Lung (tissue), 12 donors: ENCODE data around the gene MS4A6A. TPM values are rescaled to one million over a fixed set of nuclear protein-coding genes. Genes with fewer than 3 reads are reported as not detected.

Source experiments
- ATAC-seq: fragments of 200-7000 bp; cut with Tn5 transposase; one replicate; pipeline ENCODE4 v1.9.1; 2020; ENCODE audit warnings: moderate number of reproducible peaks; ENCODE audit not compliant: insufficient read depth, low FRiP score
- DNase-seq, 3 donors: peaks; one replicate each; pipeline ENCODE4 v3.0.0-alpha.2; 2013 to 2017
- H3K27ac ChIP-seq, 2 donors: one replicate each; pipeline ENCODE4 v1.5.1; 2013; ENCODE audit warnings: mild to moderate bottlenecking in 2 of 2, moderate library complexity in 2 of 2, control low read depth in 1 of 2, inconsistent platforms in 1 of 2, low read depth in 1 of 2, low read length in 1 of 2
- H3K27me3 ChIP-seq, 3 donors: one replicate each; pipeline ENCODE4 v1.5.1; 2013; ENCODE audit warnings: low read length in 2 of 3; ENCODE audit not compliant: control insufficient read depth in 3 of 3, insufficient read depth in 3 of 3
- H3K36me3 ChIP-seq, 4 donors: one replicate each; pipeline ENCODE4 v1.5.1; 2013; ENCODE audit warnings: low read length in 4 of 4, mild to moderate bottlenecking in 1 of 4, moderate library complexity in 1 of 4; ENCODE audit not compliant: control insufficient read depth in 4 of 4, insufficient read depth in 4 of 4
- H3K4me1 ChIP-seq, 5 donors: one replicate each; pipeline ENCODE4 v1.5.1; 2013; ENCODE audit warnings: low read length in 5 of 5, mild to moderate bottlenecking in 2 of 5, moderate library complexity in 1 of 5; ENCODE audit not compliant: control insufficient read depth in 5 of 5, insufficient read depth in 5 of 5
- H3K4me3 ChIP-seq: one replicate; pipeline ENCODE4 v1.5.1; 2013; ENCODE audit warnings: mild to moderate bottlenecking, control low read depth, moderate library complexity
- H3K9ac ChIP-seq, 2 donors: one replicate each; pipeline ENCODE4 v1.5.1; 2013; ENCODE audit warnings: low read length in 2 of 2, control low read depth in 1 of 2; ENCODE audit not compliant: insufficient read depth in 1 of 2
- H3K9me3 ChIP-seq, 4 donors: one replicate each; pipeline ENCODE4 v1.5.1; 2013; ENCODE audit warnings: low read length in 3 of 4, mild to moderate bottlenecking in 1 of 4, moderate library complexity in 1 of 4; ENCODE audit not compliant: control insufficient read depth in 4 of 4, insufficient read depth in 3 of 4
- CTCF ChIP-seq: IDR thresholded peaks from 2 replicates; pipeline ENCODE4 v1.5.1; 2012; ENCODE audit warnings: mild to moderate bottlenecking; ENCODE audit errors: control extremely low read depth, extremely low read depth
- WGBS, 2 donors: extraction: QIAGEN DNeasy Blood & Tissue Kit; methylation state at CpG; one replicate each; pipeline ENCODE4 v1.1.7; 2013; 5-methylcytosine and 5-hydroxymethylcytosine counted together
- polyA plus RNA-seq, 2 donors: library from polyadenylated mRNA; stranded (reverse); fragments of 200-250 nt; gene quantifications; one replicate each; pipeline ENCODE4 v1.2.1, GENCODE V29; 2013
- total RNA-seq, 2 donors: library from RNA; depleted of rRNA in 1 of 2; stranded (reverse); fragments of >200 nt in 1 of 2; gene quantifications; one replicate each; pipeline ENCODE4 v1.2.1, GENCODE V29; 2014 to 2021
- donor health status: control.
- donor health status: control.
- donor health status: Bipolar disorder and iron deficiency.
- donor health status: healthy.
- donor health status: DM: yes; HTN: yes; CAD: no.

Gene MS4A6A
- total and polyA plus RNA-seq, 4 donors, result 36.2 to 163 (median 92.7) TPM

- Histone ChIP-seq H3K9ac (no peak overlapping the region), H3K27ac (no peak overlapping the region), H3K27me3 (no peaks in the 10 kb centered on the region), H3K4me1 (peaks cover 0 to 2% (median 0%) of the 10 kb centered on the region in 5 donors), H3K9me3 (peaks cover 0 to 2% (median 0%) of the 10 kb centered on the region in 4 donors), H3K36me3 (no peaks in the 10 kb centered on the region), H3K4me3 (no peak overlapping the region)
- TF ChIP-seq CTCF, result no peak
- DNase-seq (no peak), ATAC-seq (no peak)
Measured at GRCh38 chr11:60172011-60172410, 10.9 kb downstream of the MS4A6A start.

GRCh38 chr11:60170566-60170965 is 12.3 kb downstream of the MS4A6A start:
- Histone ChIP-seq H3K27ac (no peak overlapping the region), H3K36me3 (no peaks in the 10 kb centered on the region), H3K27me3 (no peaks in the 10 kb centered on the region), H3K4me1 (no peaks in the 10 kb centered on the region), H3K4me3 (no peak overlapping the region), H3K9ac (no peak overlapping the region), H3K9me3 (peaks cover 0 to 2% (median 0%) of the 10 kb centered on the region in 4 donors)
- TF ChIP-seq CTCF, result no peak
- DNase-seq (no peak), ATAC-seq (no peak)
- 94 to 100% methylated on average over 1 of the region's 1 CpG for WGBS, 2 donors

- 76 to 90% methylated on average over 6 of the region's 6 CpGs for WGBS, 2 donors
- H3K36me3 ChIP-seq, result no peaks in the 10 kb centered on the region
- no peak for ATAC-seq
- H3K9ac ChIP-seq, result no peak overlapping the region
- peak in 2 of 3 donors; percentile 10 to 38 for DNase-seq
- H3K4me1 ChIP-seq, result no peaks in the 10 kb centered on the region
- peaks cover 0 to 5% (median under 1%) of the 10 kb centered on the region in 4 donors for H3K9me3 ChIP-seq
- H3K4me3 ChIP-seq, result no peak overlapping the region
- no peaks in the 10 kb centered on the region for H3K27me3 ChIP-seq
- TF ChIP-seq CTCF, result no peak
- no peak overlapping the region for H3K27ac ChIP-seq
Measured at GRCh38 chr11:60169264-60169915, 13.5 kb downstream of the MS4A6A start.

GRCh38 chr11:60168306-60168705 is 14.6 kb downstream of the MS4A6A start:
- no peak for DNase-seq
- Histone ChIP-seq H3K9ac (no peak overlapping the region), H3K27me3 (no peaks in the 10 kb centered on the region), H3K27ac (no peak overlapping the region), H3K4me3 (no peak overlapping the region), H3K4me1 (no peaks in the 10 kb centered on the region), H3K36me3 (no peaks in the 10 kb centered on the region), H3K9me3 (peaks cover 0 to 5% (median under 1%) of the 10 kb centered on the region in 4 donors)
- 84 to 92% methylated on average over 6 of the region's 6 CpGs for WGBS, 2 donors
- ATAC-seq, result no peak
- TF ChIP-seq CTCF, result no peak
